MM.1S (cell line): ENCODE measurements around the gene ARHGAP33.

ENCODE experiments used
- CTCF ChIP-seq: fragments of 300-600 bp; sonication (generic); IDR thresholded peaks from 2 replicates; pipeline ENCODE4 v1.5.1; 2016; ENCODE audit warnings: antibody characterized with exemption, low read length, mixed read lengths
- EZH2 ChIP-seq: fragments of 300-600 bp; sonication (generic); optimal IDR thresholded peaks from 2 replicates; pipeline ENCODE3; 2017; ENCODE audit warnings: low read depth, mild to moderate bottlenecking, antibody characterized with exemption, low read length, mixed read lengths

DNA sequence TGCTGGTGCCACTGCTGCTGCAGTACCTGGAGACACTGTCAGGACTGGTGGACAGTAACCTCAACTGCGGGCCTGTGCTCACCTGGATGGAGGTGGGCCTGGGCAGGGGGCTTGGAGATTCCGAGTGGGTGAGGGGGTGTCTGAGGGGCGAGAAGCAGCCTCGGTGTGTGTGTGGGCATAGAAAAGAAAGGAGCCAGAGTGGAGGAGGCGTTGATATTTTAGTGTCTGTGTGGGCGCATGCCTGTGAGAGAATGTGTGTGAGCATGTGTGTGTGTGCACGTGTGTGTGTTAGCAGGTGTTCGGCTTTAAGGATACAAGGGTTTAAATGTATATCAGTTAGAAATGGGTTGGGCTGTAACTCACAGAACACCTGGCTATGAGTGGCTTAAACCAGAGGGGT lies 3.7 kb downstream of the ARHGAP33 start:
- no peak for TF ChIP-seq EZH2
- TF ChIP-seq CTCF: no peak
